SK-N-SH (cell line): ENCODE results near the gene BCR. TPM values are rescaled to one million over a fixed set of nuclear protein-coding genes. Genes with fewer than 3 reads are reported as not detected.

Experiments used
- CTCF ChIA-PET: fragments of 300-600, 350-600 bp; formaldehyde crosslinking; extraction: SDS; loops from one replicate; lab custom pipeline; 2021; lab: Yijun Ruan, JAX
- POLR2A ChIA-PET: fragments of 350-600 bp; sonication (Branson Sonifier 250); formaldehyde crosslinking; extraction: SDS; loops from one replicate; lab custom pipeline; 2020; ENCODE audit warnings: antibody characterized with exemption, inconsistent platforms; lab: Yijun Ruan, JAX
- DNase-seq: peaks from one replicate; pipeline ENCODE4 v3.0.0; 2012
- H2AFZ ChIP-seq: fragments of 200-600 bp; sonication (generic); 2 replicates; pipeline ENCODE4 v1.8.1; 2016; ENCODE audit warnings: antibody characterized with exemption, mild to moderate bottlenecking, low read depth
- H3F3A ChIP-seq: fragments of 200-600 bp; sonication (generic); replicated peaks from 2 replicates; pipeline ENCODE3; 2016; ENCODE audit warnings: antibody characterized with exemption, mild to moderate bottlenecking; ENCODE audit not compliant: insufficient read depth
- H3K27ac ChIP-seq, 2 experiments: fragments of 200-500 bp in 1 of 2; fragments of 200-600 bp in 1 of 2; sonication (Bioruptor generic) in 1 of 2; sonication (generic), shearing (Covaris generic) in 1 of 2; 2 replicates each; pipeline versions ENCODE4 v1.5.1 to v1.6.1; 2014 to 2016; ENCODE audit warnings: low read depth in 2 of 2, inconsistent platforms in 1 of 2, low read length in 1 of 2, mild to moderate bottlenecking in 1 of 2, mixed read lengths in 1 of 2
- H3K27me3 ChIP-seq: fragments of 200-600 bp; sonication (generic), shearing (Covaris generic); 2 replicates; pipeline ENCODE4 v1.6.1; 2016; ENCODE audit warnings: mixed run types; ENCODE audit not compliant: insufficient read depth
- H3K36me3 ChIP-seq, 2 experiments: fragments of 200-500 bp in 1 of 2; fragments of 200-600 bp in 1 of 2; sonication (Bioruptor generic) in 1 of 2; sonication (generic) in 1 of 2; replicated peaks in 1 of 2; 2 replicates each; pipeline versions ENCODE3 to v1.5.1; 2014 to 2016; ENCODE audit warnings: low read length in 1 of 2, mild to moderate bottlenecking in 1 of 2; ENCODE audit not compliant: insufficient read depth in 2 of 2, control insufficient read depth in 1 of 2
- H3K4me1 ChIP-seq, 2 experiments: fragments of 200-500 bp in 1 of 2; fragments of 200-600 bp in 1 of 2; sonication (Bioruptor generic) in 1 of 2; sonication (generic), shearing (Covaris generic) in 1 of 2; 2 replicates each; pipeline versions ENCODE4 v1.5.1 to v1.6.1; 2014 to 2016; ENCODE audit warnings: low read depth in 1 of 2, low read length in 1 of 2, mixed run types in 1 of 2; ENCODE audit not compliant: insufficient read depth in 2 of 2, control insufficient read depth in 1 of 2
- H3K4me2 ChIP-seq: fragments of 200-600 bp; sonication (generic), shearing (Covaris generic); 2 replicates; pipeline ENCODE4 v1.6.1; 2017; ENCODE audit warnings: mixed run types
- H3K4me3 ChIP-seq, 2 experiments: fragments of 200-500 bp in 1 of 2; fragments of 200-600 bp in 1 of 2; sonication (Bioruptor generic) in 1 of 2; sonication (generic), shearing (Covaris generic) in 1 of 2; 2 replicates each; pipeline versions ENCODE4 v1.5.1 to v1.8.1; 2014 to 2016; ENCODE audit warnings: low read depth in 2 of 2, inconsistent platforms in 1 of 2, low read length in 1 of 2, mild to moderate bottlenecking in 1 of 2, mixed read lengths in 1 of 2, moderate library complexity in 1 of 2
- H3K79me2 ChIP-seq: fragments of 200-600 bp; sonication (generic); 2 replicates; pipeline ENCODE4 v1.8.1; 2017; ENCODE audit warnings: mild to moderate bottlenecking; ENCODE audit not compliant: insufficient read depth
- H3K9ac ChIP-seq: fragments of 200-600 bp; sonication (generic); 2 replicates; pipeline ENCODE4 v1.6.1; 2017; ENCODE audit warnings: mixed run types
- H3K9me2 ChIP-seq: fragments of 200-600 bp; sonication (generic); 2 replicates; pipeline ENCODE4 v1.6.1; 2017; ENCODE audit warnings: mixed run types
- H3K9me3 ChIP-seq: fragments of 200-600 bp; sonication (generic); 2 replicates; pipeline ENCODE4 v1.6.1; 2017; ENCODE audit warnings: mixed run types, mild to moderate bottlenecking, moderate library complexity
- H4K20me1 ChIP-seq: fragments of 200-600 bp; sonication (generic); 2 replicates; pipeline ENCODE4 v1.6.1; 2017; ENCODE audit warnings: mild to moderate bottlenecking, mixed run types; ENCODE audit not compliant: insufficient read depth
- ELF1 ChIP-seq: IDR thresholded peaks from 2 replicates; pipeline ENCODE4 v1.4.0; 2012
- EP300 ChIP-seq, 2 experiments: IDR thresholded peaks; 2 replicates each; pipeline versions ENCODE4 v1.4.0 to v1.6.1; 2012; ENCODE audit warnings: borderline replicate concordance in 1 of 2, low read depth in 1 of 2, low read length in 1 of 2
- EZH2phosphoT487 ChIP-seq: fragments of 200-600 bp; sonication (generic); IDR thresholded peaks from 2 replicates; pipeline ENCODE4 v1.6.1; 2017; ENCODE audit warnings: low read depth, mixed run types, mild to moderate bottlenecking, antibody characterized with exemption, moderate library complexity, borderline replicate concordance
- FOXJ3 ChIP-seq: sonication (generic); formaldehyde crosslinking; IDR thresholded peaks from 2 replicates; pipeline ENCODE4 v1.5.1; 2020; ENCODE audit warnings: mild to moderate bottlenecking, missing genetic modification reagents
- FOXM1 ChIP-seq: IDR thresholded peaks from 2 replicates; pipeline ENCODE4 v1.4.0; 2012; ENCODE audit warnings: low read depth, mild to moderate bottlenecking
- GABPA ChIP-seq: IDR thresholded peaks from 2 replicates; pipeline ENCODE4 v1.4.0; 2012; ENCODE audit warnings: low read depth, mild to moderate bottlenecking
- GATA2 ChIP-seq: sonication (generic); formaldehyde crosslinking; IDR thresholded peaks from 2 replicates; pipeline ENCODE4 v1.5.0; 2020; ENCODE audit warnings: mild to moderate bottlenecking, missing genetic modification reagents
- JUND ChIP-seq: IDR thresholded peaks from 2 replicates; pipeline ENCODE4 v1.4.0; 2012
- MXI1 ChIP-seq: IDR thresholded peaks from 2 replicates; pipeline ENCODE4 v1.6.1; 2012; ENCODE audit warnings: mild to moderate bottlenecking, low read depth, low read length, improper control_type of control experiment
- NFIC ChIP-seq: IDR thresholded peaks from 2 replicates; pipeline ENCODE4 v1.4.0; 2012; ENCODE audit warnings: borderline replicate concordance
- NRF1 ChIP-seq: IDR thresholded peaks from 2 replicates; pipeline ENCODE4 v1.6.1; 2012; ENCODE audit warnings: low read depth, mild to moderate bottlenecking, low read length
- POLR2AphosphoS5 ChIP-seq: IDR thresholded peaks from 2 replicates; pipeline ENCODE4 v1.6.1; 2012; ENCODE audit warnings: low read depth, low read length
- RCOR1 ChIP-seq: fragments of 150-350 bp; IDR thresholded peaks from 2 replicates; pipeline ENCODE4 v1.6.1; 2017; ENCODE audit warnings: antibody characterized with exemption, low read length
- RFX5 ChIP-seq: IDR thresholded peaks from 2 replicates; pipeline ENCODE4 v1.6.1; 2012; ENCODE audit warnings: mild to moderate bottlenecking, improper control_type of control experiment, low read length
- RXRA ChIP-seq: IDR thresholded peaks from 2 replicates; pipeline ENCODE4 v1.4.0; 2012; ENCODE audit warnings: low read depth, mild to moderate bottlenecking, borderline replicate concordance
- TAF1 ChIP-seq: IDR thresholded peaks from 2 replicates; pipeline ENCODE4 v1.6.1; 2012; ENCODE audit warnings: low read depth, mild to moderate bottlenecking, low read length, moderate library complexity, borderline replicate concordance
- TCF12 ChIP-seq: IDR thresholded peaks from 2 replicates; pipeline ENCODE4 v1.4.0; 2012
- TEAD4 ChIP-seq: IDR thresholded peaks from 2 replicates; pipeline ENCODE4 v1.4.0; 2012; ENCODE audit warnings: mild to moderate bottlenecking, borderline replicate concordance; ENCODE audit not compliant: insufficient read depth
- WGBS: methylation state at CpG from one replicate; pipeline ENCODE4 v1.1.6; 2017; ENCODE audit warnings: low lambda C conversion rate; 5-methylcytosine and 5-hydroxymethylcytosine counted together
- polyA plus RNA-seq, 3 experiments: library from polyadenylated mRNA; depleted of rRNA; stranded (reverse); fragments of >200 nt; gene quantifications; 2 replicates each; pipeline ENCODE4 v1.2.3, GENCODE V29; 2012
- TF ChIP-seq, protein P1 (sequence below): fragments of 200-600 bp; sonication (generic); IDR thresholded peaks from 2 replicates; pipeline ENCODE4 v1.6.1; 2017; ENCODE audit warnings: antibody characterized with exemption, mild to moderate bottlenecking, moderate library complexity
- TF ChIP-seq, protein P2 (sequence below): IDR thresholded peaks from 2 replicates; pipeline ENCODE4 v1.6.1; 2012; ENCODE audit warnings: mild to moderate bottlenecking, low read depth, low read length, moderate library complexity
- TF ChIP-seq, protein P3 (sequence below): fragments of 150-350 bp; IDR thresholded peaks from 2 replicates; pipeline ENCODE4 v1.6.1; 2016; ENCODE audit warnings: mild to moderate bottlenecking, low read depth, low read length
- TF ChIP-seq, protein P4 (sequence below): IDR thresholded peaks from 2 replicates; pipeline ENCODE4 v1.4.0; 2012; ENCODE audit warnings: low read depth, borderline replicate concordance
- TF ChIP-seq, protein P5 (sequence below): IDR thresholded peaks from 2 replicates; pipeline ENCODE4; 2012

The BCR gene
- polyA plus RNA-seq, 1 of the 3 experiments (the other 2 are of a cell fraction): 50.9 TPM

DNA sequence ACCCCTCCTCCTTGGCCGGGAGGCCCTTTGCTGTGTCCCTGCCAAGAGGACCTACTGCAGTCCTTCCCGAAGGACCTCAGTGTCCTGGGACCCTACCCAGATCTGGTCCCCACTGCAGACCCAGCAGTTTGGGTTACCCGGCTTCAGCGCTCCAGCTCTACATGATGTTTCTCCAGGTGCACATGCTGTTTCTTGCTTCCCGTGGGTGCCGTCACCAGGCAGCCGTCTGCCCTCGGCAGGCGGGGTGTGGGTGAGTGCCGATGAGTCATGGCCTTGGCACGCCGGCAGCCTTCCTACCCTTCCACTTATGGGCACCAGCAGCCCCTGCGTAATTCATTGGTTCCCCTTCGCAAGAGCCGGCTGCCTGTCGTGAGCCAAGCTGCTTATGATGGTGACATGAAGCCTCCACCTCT, 101.8 kb downstream of the BCR start (continued):
- TF ChIP-seq, protein P1, sequence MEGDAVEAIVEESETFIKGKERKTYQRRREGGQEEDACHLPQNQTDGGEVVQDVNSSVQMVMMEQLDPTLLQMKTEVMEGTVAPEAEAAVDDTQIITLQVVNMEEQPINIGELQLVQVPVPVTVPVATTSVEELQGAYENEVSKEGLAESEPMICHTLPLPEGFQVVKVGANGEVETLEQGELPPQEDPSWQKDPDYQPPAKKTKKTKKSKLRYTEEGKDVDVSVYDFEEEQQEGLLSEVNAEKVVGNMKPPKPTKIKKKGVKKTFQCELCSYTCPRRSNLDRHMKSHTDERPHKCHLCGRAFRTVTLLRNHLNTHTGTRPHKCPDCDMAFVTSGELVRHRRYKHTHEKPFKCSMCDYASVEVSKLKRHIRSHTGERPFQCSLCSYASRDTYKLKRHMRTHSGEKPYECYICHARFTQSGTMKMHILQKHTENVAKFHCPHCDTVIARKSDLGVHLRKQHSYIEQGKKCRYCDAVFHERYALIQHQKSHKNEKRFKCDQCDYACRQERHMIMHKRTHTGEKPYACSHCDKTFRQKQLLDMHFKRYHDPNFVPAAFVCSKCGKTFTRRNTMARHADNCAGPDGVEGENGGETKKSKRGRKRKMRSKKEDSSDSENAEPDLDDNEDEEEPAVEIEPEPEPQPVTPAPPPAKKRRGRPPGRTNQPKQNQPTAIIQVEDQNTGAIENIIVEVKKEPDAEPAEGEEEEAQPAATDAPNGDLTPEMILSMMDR: no peak; the same call in none of the 2 replicates
- TF ChIP-seq TCF12 (peak; percentile 41), GATA2 (CRISPR knock-in tag) (no peak), JUND (peak; percentile 83), ELF1 (no peak), EP300 (IDR thresholded peaks at IDR 0.05; ENCODE audit: borderline replicate concordance in 1 of 2, low read depth in 1 of 2, low read length in 1 of 2) (no peak), NFIC (0 out of 2 replicates have a peak, but pooled peaks have one; percentile 26), POLR2AphosphoS5 (no peak), FOXM1 (no peak), RFX5 (no peak), TAF1 (no peak), EZH2phosphoT487 (no peak)
- TF ChIP-seq, protein P2, sequence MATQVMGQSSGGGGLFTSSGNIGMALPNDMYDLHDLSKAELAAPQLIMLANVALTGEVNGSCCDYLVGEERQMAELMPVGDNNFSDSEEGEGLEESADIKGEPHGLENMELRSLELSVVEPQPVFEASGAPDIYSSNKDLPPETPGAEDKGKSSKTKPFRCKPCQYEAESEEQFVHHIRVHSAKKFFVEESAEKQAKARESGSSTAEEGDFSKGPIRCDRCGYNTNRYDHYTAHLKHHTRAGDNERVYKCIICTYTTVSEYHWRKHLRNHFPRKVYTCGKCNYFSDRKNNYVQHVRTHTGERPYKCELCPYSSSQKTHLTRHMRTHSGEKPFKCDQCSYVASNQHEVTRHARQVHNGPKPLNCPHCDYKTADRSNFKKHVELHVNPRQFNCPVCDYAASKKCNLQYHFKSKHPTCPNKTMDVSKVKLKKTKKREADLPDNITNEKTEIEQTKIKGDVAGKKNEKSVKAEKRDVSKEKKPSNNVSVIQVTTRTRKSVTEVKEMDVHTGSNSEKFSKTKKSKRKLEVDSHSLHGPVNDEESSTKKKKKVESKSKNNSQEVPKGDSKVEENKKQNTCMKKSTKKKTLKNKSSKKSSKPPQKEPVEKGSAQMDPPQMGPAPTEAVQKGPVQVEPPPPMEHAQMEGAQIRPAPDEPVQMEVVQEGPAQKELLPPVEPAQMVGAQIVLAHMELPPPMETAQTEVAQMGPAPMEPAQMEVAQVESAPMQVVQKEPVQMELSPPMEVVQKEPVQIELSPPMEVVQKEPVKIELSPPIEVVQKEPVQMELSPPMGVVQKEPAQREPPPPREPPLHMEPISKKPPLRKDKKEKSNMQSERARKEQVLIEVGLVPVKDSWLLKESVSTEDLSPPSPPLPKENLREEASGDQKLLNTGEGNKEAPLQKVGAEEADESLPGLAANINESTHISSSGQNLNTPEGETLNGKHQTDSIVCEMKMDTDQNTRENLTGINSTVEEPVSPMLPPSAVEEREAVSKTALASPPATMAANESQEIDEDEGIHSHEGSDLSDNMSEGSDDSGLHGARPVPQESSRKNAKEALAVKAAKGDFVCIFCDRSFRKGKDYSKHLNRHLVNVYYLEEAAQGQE: no peak
- TF ChIP-seq, protein P3, sequence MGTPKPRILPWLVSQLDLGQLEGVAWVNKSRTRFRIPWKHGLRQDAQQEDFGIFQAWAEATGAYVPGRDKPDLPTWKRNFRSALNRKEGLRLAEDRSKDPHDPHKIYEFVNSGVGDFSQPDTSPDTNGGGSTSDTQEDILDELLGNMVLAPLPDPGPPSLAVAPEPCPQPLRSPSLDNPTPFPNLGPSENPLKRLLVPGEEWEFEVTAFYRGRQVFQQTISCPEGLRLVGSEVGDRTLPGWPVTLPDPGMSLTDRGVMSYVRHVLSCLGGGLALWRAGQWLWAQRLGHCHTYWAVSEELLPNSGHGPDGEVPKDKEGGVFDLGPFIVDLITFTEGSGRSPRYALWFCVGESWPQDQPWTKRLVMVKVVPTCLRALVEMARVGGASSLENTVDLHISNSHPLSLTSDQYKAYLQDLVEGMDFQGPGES: no peak

DNA sequence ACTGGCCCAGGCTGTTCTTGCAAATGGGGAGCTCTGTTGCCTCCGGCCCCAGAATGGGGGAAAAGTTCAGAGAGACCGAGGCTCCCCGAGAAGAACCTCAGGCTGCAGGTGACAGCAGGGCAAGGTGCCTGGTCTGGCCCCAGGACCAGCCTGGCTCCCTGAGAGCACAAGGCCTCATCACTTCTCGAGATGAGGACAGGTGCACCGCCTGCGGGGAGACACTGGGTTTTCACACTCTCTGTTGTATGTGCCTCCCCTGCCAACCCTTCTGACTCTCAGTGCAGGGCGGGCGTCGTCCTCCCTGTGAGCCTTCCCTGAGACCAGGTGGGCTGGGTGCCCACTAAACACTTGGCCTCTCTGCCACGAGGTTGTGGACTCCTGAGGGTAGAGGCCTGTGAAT, 102.2 kb downstream of the BCR start:
- H3K36me3 ChIP-seq: peaks cover 3 to 36% of the 10 kb centered on the region in 2 experiments
- TF ChIP-seq JUND (no peak), MXI1 (no peak), RXRA (no peak), GABPA (no peak), TEAD4 (no peak), NRF1 (no peak), TAF1 (no peak), FOXJ3 (CRISPR knock-in tag) (no peak), RFX5 (no peak), NFIC (no peak), EZH2phosphoT487 (no peak), RCOR1 (no peak)
- TF ChIP-seq, protein P4, sequence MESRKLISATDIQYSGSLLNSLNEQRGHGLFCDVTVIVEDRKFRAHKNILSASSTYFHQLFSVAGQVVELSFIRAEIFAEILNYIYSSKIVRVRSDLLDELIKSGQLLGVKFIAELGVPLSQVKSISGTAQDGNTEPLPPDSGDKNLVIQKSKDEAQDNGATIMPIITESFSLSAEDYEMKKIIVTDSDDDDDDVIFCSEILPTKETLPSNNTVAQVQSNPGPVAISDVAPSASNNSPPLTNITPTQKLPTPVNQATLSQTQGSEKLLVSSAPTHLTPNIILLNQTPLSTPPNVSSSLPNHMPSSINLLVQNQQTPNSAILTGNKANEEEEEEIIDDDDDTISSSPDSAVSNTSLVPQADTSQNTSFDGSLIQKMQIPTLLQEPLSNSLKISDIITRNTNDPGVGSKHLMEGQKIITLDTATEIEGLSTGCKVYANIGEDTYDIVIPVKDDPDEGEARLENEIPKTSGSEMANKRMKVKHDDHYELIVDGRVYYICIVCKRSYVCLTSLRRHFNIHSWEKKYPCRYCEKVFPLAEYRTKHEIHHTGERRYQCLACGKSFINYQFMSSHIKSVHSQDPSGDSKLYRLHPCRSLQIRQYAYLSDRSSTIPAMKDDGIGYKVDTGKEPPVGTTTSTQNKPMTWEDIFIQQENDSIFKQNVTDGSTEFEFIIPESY: no peak
- TF ChIP-seq, protein P5, sequence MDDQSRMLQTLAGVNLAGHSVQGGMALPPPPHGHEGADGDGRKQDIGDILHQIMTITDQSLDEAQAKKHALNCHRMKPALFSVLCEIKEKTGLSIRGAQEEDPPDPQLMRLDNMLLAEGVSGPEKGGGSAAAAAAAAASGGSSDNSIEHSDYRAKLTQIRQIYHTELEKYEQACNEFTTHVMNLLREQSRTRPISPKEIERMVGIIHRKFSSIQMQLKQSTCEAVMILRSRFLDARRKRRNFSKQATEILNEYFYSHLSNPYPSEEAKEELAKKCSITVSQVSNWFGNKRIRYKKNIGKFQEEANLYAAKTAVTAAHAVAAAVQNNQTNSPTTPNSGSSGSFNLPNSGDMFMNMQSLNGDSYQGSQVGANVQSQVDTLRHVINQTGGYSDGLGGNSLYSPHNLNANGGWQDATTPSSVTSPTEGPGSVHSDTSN: no peak

More for the DNA sequence above, 102.2 kb downstream of the BCR start:
- Histone ChIP-seq H3K4me2 (peak overlapping the region; percentile 74; the same call in 1 of the 2 replicates), H3F3A (peaks cover 5% of the 10 kb centered on the region), H4K20me1 (0 out of 2 replicates have a peak, but pooled peaks cover 3% of the 10 kb centered on the region), H3K27me3 (no peaks in the 10 kb centered on the region), H3K9me2 (no peaks in the 10 kb centered on the region), H3K79me2 (no peaks in the 10 kb centered on the region), H3K4me3 (no peak overlapping the region), H3K4me1 (peaks cover 6 to 14% of the 10 kb centered on the region in 2 experiments; a peak in 3 of 4 replicates), H3K9ac (no peak overlapping the region), H3K9me3 (no peaks in the 10 kb centered on the region), H2AFZ (no peak overlapping the region), H3K27ac (peak overlapping the region in 1 of 2 experiments; percentile 59; a peak in 1 of 4 replicates)
- POLR2A ChIA-PET: no interaction called here
- 88% methylated on average over 5 of the region's 10 CpGs for WGBS
- no peak for DNase-seq
- CTCF ChIA-PET: interaction anchor here (0.5 to 25.8 kb wide), 46 partner anchors 9 to 711 kb away, joined by 3 to 587 read pairs (median 8); partner anchors contain the start of genes BCR and RAB36
